Hepatic stellate cell (primary cell): Measurements from ENCODE around the gene SLCO6A1.
"Not testable (repeated sequence)": the region's sequence is repeated elsewhere in the genome, so short reads cannot be mapped to it uniquely, and the experiment has no call there.

Experiments
- DNase-seq: peaks from one replicate; pipeline ENCODE4 v3.0.0; 2011; ENCODE audit warnings: low spot score

The SLCO6A1 gene, protein sequence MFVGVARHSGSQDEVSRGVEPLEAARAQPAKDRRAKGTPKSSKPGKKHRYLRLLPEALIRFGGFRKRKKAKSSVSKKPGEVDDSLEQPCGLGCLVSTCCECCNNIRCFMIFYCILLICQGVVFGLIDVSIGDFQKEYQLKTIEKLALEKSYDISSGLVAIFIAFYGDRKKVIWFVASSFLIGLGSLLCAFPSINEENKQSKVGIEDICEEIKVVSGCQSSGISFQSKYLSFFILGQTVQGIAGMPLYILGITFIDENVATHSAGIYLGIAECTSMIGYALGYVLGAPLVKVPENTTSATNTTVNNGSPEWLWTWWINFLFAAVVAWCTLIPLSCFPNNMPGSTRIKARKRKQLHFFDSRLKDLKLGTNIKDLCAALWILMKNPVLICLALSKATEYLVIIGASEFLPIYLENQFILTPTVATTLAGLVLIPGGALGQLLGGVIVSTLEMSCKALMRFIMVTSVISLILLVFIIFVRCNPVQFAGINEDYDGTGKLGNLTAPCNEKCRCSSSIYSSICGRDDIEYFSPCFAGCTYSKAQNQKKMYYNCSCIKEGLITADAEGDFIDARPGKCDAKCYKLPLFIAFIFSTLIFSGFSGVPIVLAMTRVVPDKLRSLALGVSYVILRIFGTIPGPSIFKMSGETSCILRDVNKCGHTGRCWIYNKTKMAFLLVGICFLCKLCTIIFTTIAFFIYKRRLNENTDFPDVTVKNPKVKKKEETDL

DNA sequence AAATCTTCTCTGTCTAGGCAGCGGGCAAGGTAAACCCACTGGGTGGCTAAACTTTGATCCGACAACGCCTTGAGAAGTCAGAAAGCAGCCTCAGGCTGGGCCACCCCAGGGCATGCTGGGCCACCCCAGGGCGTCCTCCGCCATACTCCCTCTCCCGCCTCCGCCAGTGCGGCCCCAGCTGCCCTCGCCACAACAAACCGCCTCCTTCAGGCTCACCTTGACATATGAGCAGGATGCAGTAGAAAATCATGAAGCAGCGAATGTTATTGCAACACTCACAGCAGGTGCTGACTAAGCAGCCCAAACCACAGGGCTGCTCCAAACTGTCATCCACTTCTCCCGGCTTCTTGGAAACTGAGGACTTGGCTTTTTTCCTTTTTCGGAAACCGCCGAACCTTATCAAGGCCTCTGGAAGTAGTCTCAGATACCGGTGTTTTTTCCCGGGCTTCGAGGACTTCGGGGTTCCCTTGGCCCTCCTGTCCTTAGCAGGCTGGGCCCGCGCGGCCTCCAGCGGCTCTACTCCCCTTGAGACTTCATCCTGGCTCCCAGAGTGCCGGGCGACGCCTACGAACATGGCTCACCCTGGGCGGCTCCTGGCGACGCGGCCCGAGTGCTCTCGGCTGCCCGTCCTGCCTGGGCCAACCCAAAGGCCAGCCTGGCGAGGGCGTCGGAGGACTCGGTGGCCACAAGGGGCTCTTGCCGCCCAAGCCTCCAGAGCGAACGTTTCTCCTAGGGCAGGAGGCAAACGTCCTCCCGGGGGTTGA is at the start of gene SLCO6A1:
Gene SLCO6A1, minus strand, starts transcription at position 731 of the 764 bp plus-strand sequence. Its CDS starts 157 bp downstream, at position 574.
- DNase-seq = no peak

DNA sequence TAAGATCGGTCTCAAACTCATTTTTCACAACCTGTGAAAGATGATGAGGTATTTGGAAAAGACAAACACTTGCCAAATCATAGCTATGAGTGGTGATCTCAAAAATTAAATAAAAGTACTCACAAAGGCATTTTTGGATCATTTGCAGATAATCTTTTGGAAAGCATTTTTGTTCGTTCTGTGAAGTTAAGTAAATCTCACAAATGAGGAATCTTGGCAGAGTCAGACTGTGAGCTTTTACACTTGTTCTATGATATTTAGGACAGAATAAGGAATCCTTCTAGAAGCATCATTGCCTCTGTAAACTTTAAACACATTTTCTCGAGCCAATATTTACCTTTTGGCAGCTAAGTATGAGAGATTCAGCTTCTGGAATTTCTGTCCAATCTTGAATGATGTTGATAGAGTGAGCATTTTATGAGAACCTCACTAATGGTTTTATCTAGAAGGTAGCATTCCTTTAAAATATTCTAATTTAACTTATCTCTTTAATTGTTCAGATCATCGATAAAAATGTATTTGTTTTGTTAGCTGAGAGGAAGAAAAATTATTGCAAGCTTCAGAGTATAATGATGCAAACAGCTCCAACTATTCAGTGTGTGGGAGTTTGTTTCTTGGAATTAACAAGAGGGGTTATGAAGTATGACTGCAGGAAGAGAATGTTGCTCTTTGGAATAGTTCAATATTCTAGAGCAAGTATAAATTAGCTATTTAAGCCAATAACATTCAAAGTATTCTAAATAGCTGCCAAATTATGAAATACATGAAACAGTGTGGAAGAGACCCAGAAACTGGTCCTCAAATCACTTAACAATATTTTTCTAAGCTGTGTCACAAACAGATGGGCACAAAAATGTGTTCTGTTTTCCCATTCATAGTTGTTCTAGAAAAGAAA is 48.6 kb upstream of the SLCO6A1 start:
- DNase-seq = no peak

DNA sequence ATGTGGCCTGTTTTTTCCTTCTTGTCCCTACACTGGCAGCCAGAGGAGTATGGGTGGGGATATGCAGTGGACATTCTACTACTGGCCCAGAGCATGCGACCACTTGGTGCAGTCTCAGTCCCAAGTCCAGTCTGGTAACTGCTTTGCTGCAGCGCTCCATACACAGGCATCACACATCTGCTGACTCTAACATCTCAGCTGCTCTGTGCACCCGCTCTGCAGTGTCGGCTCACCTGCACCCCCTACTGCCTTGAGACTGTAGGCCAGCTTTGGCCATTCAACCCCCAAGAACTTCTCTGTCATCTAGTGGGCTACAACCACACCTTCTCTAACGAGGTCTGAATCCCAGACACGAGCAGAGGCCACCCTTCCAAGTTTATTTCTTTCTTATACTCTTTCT is 46.4 kb upstream of the SLCO6A1 start:
- DNase-seq = no peak

DNA sequence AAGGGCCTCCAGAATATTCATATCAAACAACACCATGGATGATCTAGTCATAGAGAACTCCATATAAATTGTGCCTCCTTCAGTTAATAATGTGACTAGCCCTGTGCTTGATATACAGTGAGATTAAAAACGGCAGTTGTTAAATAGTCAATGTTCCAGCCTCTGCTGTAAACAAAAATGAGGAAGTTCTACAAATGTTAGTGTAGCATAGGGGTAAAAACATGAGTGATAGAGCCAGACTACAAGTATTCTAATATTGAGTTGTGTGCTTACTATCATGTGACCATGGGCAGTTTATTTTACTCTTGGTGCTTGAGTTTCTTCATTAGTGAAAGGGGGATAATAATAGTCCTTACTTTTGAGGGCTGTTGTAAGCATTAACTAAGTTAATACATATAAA is 43.3 kb upstream of the SLCO6A1 start:
- DNase-seq = no peak

DNA sequence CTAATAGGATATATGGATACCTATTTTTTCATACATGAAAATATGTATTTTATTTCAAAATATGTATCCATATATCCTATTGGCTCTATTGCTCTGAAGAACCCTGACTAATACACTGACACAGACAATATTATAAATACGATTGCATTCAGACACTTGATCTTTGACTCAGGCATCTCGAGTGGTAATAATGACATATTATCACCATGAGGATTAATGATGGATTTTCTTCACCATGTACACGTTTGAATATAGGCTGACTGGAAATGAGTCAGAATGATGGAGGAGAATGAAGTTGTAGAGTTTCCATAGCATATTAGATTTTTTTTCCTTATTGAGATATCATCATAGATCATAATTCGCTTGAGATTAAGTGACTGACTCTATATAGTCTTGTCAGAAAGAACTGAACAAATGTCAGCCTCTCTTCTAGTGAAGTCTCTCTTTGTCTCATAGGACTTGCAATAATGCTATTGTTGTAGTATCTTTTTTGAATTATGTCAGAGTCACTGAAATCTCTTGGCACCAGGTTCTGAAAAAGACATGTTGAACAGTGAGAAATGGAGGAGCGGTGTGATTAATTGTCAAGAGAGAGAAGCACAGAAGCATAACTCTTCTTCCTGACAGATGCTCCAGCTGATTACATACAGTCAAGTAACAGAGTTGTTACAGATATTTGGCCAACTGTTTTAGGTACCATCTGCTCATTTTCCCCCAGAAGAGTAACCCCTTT is 41.4 kb upstream of the SLCO6A1 start:
- no peak for DNase-seq

DNA sequence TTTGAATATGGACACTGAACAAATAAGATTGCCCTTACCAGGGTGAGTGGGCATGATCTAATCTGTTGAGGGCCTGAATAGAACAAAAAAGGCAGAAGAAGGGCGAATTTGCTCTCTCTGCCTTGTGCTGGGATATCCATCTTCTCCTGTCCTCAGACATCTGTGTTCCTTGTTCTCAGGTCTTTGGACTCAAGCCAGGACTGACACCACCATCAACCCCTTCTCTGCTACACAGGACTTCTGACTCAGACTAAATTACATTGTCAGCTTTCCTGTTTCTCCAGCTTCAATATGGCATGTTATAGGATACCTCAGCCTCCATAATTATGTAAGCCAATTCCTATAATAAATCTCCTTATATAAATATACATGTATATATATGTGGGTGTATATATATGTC is 40.8 kb upstream of the SLCO6A1 start:
- DNase-seq = no peak

DNA sequence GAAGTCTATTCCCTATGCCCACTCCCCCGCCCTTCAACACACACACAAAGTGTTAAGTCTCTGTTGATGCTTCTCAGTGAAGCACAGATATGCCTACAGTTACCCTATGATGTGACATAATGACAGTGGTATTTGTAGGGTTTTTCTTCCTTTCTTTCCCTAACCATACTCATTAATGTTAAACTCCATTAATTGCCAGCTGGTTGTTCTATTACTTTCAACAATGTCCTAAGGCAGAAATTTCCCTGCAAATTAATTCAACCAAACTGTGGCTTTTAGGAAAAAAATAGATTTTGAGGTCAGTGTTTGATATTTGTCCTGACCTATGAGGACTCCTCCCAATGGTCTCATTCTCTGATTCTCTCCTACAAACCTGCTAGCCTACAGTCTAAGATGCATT is 38.2 kb upstream of the SLCO6A1 start:
- no peak for DNase-seq

DNA sequence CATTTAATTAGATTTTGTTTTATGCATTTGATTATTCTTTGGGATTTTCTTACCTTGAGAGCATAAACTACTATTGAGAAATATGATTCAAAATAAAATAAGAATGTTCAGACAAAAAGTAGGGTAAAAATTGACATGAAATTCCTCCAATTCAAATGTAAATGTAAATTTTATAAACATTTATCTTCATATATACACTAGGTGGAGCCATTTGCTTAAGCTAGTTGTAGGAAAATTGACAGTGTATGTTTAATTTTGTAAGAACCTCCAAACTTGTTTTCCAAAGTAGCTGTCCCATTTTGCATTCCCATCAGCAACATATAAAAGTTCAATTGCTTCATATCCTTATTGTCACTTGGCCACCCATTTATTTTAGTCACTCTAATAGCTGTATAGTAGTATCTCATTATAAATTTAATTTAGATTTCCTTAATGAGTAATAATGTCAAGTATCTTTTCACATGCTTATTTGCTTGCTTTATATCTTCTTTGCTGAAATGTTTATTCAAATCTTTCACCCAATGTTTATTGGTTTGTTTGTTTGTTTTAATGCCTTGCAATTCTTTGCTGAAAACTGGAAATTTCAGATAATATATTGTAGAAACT is 37.6 kb upstream of the SLCO6A1 start:
- DNase-seq = no peak

DNA sequence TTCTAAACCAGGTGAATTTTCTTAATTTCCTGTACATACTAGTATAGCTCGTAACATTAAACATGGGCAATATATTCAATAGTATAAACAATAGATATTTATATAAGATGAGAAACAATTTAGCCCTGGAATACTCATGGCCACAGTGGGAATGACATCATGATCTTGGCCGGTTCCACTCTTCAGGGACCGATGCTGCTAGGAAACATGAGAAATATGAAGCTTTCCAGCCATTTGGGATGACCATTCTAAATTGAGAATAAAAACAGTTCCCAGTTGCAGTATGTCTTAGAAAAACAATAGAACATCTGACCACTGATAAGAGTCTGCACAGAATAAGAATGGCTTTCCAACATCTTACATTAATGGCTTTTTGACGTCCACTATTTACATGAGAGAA is 33.3 kb upstream of the SLCO6A1 start:
- DNase-seq = peak; percentile 3

DNA sequence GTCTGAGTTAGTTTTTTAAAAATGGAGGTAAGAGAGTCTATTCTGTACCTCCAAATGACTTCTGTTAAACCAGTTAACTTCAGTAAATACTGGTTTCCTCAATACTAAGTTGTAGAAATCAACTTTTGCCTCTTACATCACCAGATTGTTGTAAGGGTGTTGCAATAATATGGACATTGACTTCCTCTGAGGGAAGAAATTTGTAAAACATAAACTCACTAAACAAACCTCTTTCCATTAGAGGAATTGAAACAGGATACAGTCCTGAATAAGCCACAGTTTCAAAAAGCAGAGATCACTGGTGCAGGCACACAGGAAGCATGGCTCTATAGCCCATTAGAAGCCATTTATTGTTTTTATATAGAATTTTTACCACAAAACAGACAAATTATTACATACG is 32.7 kb upstream of the SLCO6A1 start:
- DNase-seq = no peak

DNA sequence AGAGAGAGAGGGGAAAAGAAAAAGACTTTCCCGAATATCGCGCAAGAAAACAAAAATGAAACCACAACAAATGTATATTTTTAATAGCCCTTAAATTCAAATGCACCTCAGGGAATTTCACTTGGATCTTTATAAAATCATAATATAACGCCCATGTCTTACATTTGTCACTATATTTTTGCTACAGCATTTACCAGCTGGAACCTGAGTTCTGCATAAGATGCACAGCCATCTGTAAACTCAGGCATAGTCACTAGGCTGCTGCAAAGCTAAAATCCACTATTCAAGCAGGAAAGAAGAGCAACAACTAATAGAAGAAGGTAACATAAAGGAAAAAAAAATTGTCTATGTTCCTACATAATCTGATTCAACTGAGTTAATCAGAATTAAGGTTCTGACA is 30.6 kb upstream of the SLCO6A1 start:
- no peak for DNase-seq

DNA sequence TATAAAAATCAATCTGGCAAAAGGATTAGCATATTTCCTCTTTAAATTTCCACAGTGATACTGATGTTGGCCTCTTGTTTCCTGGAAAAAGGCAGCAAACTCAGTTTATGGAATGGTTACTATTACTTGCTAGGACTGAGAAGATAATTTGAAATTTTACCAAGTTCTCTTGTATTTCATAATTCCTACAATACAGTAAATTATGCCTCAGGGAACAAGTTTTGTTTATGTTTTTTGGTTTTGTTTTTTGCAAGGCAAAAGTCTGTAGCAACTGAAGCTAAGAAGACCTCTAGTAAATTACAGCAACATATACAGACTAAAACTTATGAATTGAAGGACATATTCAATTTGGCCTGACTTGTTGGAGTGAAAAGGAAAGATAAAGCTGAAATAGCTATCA is 30.2 kb upstream of the SLCO6A1 start:
- DNase-seq = no peak

DNA sequence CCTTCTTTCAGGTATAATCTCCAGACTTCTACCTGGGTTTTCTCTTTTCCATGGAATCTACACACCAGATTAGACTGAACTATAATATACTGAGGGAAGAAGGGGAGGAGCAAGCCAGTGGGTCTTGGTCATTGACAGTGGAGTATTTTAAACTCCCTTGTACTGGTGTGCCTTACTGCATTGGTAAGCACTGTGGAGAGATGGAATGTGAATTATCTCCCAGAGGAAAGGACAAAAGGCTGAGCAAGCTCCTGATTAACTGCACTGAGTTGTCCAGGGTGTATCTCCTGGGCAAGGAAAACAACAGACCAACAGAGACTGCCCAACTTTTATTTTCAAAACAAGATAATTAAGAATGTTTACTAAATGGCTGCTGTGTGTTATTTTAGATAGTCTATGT is 29.8 kb upstream of the SLCO6A1 start:
- no peak for DNase-seq

DNA sequence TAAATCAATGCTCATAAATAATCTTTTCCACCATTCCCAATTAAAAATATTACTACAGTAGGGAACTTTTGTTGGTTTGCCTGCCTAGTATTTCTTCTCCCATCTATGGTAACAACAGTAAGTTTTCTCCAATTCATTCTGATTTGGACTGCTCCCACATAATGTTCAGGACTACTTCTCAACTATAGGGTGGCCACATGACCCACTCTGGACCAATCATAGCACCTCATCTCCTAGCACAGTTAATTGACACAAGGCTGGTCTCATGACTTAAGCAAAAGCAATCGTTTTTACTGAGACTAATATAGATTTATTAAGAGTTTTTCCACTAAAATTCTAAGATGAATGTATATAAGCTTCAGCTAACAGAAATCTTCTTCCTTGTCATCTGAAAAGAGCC is 28.7 kb upstream of the SLCO6A1 start:
- no peak for DNase-seq

DNA sequence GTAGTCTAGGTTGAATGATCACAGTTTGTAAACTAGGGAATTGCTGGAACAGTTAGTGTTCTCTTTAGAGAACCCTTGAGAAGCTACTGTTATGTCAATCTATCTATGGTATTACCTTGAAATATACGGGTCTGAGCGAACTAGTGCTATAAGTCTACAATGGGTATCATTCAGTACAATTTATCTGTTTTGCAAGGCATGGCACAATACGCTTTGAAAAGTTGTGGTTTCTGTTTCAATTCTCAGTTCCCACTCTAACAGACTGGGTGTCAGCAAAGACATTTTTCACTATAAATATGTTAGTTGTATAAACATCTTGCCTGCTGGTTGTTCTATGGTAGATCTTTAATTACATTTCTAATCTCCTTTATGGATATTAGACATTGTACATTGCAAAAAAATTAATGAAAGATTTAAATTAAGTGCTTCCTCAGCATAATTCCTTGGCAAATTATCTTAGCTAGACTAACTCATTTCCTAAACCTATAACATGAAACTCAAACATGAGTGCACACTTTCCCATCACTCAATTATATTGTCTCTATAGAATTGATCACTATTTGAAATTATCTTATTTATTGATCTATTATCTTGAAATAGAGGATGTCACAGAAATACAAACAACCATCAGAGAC is 24.9 kb upstream of the SLCO6A1 start:
- DNase-seq = no peak

DNA sequence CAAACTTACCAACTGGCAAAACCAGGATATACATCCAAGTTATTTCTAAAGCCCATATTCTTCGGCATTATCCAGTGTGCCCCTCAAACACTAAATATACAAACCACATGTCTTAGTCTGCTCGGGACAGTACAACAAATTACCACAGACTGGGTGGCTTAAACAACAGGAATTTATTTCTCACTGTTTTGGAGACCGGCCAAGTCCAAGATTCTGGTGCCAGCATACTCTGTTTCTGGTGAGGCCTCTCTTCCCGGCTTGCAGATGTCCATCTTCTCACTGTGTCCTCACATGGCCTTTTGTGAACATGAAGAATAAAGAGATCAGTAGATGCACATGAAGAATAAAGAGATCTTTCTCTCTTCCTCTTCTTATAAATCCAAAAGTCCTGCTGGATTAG is 12.9 kb upstream of the SLCO6A1 start:
- DNase-seq = no peak

DNA sequence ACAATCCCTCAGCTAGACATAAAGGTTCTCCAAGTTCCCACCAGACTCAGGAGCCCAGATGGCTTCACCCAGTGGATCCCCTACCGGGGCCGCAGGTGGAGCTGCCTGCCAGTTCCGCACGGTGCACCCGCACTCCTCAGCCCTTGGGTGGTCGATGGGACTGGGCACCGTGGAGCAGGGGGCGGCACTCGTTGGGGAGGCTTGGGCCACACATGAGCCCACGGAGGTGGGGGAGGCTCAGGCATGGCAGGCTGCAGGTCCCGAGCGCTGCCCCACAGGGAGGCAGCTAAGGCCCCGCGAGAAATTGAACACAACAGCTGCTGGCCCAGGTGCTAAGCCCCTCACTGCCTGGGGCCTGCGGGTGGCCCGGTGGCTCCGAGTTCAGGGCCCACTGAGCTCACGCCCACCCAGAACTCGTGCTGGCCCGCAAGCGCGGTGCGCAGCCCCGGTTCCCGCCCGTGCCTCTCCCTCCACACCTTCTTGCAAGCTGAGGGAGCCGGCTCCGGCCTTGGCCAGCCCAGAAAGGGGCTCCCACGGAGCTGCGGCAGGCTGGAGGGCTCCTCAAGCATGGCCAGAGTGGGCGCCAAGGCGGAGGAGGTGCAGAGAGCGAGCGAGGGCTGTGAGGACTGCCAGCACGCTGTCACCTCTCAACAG is 7.4 kb downstream of the SLCO6A1 start:
- DNase-seq = not testable (repeated sequence)

DNA sequence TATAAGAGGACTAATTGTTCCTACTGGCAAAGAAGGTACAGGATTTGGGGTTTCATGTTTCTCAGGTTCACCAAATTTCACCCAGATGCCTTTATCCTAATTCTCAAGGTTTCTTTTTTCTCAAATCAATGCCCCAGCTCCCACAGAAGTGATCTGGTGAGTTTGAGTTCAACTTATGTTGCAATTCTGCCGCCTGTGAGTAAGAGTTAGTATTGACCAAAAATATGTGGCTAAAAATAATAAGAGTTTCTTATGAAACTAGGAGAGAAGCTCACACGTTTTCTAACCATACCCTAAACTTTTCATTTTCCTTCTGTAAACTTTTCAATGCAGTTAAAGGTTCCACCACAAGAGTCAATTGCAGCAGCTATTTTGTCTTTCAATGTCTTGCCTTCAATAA is 15.1 kb downstream of the SLCO6A1 start:
- no peak for DNase-seq

DNA sequence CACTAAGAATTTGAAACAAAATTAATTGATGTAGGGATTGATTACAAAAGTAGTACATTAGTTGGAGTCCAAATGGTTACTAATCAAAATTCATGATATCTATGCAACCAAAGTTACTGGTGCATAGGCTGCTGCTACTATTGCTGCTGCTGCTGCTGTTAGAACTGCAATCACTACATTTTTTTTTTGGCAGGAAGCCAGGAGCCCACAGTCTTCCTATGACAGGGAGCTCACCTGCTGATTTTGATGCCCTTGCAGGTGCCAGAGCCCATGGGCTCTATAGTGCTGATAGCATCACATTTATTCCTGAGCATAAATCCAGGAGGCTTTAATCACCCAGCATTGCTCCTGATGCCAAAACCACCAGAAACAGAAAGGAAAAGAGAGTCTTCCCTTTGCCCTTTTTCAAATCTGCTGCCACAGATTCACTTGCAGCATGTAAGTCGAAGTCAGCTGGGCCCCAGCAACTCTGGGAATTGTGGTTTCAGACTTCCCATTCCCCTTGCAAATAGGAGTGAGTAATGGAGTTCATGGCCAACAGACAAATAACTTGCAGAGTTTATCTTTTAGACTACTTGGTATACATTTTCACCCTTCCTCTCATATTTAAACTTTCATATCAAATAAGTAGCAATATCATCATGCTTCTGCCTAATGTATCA is 17.6 kb downstream of the SLCO6A1 start:
- no peak for DNase-seq
